Dermis blood vessel endothelial cell (primary cell): ENCODE data around the gene PCDHA7. TPM values are rescaled to one million over a fixed set of nuclear protein-coding genes. Genes with fewer than 3 reads are reported as not detected.
A peak's percentile ranks its signal among the peaks of the same experiment; 100 is the strongest.
"Not testable (repeated sequence)": the region's sequence is repeated elsewhere in the genome, so short reads cannot be mapped to it uniquely, and the experiment has no call there.

ENCODE experiments used
- DNase-seq: peaks from one replicate; pipeline ENCODE4 v3.0.0; 2010
- total RNA-seq: library from RNA; depleted of rRNA; stranded (reverse); fragments of >200 nt; gene quantifications from 2 replicates; pipeline ENCODE4 v1.2.3, GENCODE V29; 2014

The PCDHA7 gene
- total RNA-seq, 1 donor from 2014 or later, result 0.34 TPM

DNA sequence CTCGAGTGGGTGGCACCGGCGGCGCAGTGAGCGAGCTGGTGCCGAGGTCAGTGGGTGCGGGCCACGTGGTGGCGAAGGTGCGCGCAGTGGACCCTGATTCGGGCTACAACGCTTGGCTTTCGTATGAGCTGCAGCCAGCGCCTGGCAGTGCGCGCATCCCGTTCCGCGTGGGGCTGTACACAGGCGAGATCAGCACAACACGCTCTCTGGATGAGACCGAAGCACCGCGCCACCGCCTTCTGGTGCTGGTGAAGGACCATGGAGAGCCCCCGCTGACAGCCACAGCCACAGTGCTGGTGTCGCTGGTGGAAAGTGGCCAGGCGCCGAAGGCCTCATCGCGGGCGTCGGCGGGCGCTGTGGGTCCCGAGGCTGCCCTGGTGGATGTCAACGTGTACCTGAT, 10.6 kb upstream of the PCDHA7 start:
- no peak for DNase-seq

DNA sequence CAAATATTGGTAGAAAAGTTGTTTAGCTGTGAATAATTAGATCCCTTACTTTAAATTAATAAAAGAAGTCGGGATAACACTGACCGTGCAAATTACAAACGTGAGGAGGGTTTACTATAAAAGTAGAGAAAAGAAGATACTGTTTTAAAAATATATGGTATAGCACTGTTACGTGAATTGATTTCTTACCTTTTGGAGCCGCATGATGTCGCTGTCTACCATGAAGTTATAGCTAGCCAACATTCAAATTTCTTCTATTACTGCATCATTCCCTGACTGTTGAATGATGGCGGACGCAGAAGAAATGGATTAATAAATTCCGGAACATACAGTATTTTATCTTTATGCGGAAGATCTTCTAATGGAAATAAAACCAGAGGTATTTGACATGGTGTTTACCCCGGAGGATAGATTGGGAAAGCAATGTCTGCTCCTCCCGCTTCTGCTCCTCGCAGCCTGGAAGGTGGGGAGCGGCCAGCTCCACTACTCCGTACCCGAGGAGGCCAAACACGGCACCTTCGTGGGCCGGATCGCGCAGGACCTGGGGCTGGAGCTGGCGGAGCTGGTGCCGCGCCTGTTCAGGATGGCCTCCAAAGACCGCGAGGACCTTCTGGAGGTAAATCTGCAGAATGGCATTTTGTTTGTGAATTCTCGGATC, 6.2 kb upstream of the PCDHA7 start, which contains the start of gene PCDHA6:
TSS of gene PCDHA6 (plus strand) at position 257 of the 658 bp plus-strand sequence. CDS start at position 389, 132 bp downstream.
- DNase-seq, result peak; percentile 32

DNA sequence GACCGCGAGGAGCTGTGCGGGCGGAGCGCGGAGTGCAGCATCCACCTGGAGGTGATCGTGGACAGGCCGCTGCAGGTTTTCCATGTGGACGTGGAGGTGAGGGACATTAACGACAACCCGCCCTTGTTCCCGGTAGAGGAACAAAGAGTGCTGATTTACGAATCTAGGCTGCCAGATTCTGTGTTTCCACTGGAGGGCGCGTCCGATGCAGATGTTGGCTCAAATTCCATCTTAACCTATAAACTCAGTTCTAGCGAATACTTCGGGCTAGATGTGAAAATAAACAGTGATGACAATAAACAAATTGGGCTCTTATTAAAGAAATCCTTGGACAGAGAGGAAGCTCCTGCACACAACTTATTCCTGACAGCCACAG, 5.7 kb upstream of the PCDHA7 start:
- DNase-seq, result no peak

- DNase-seq, result not testable (repeated sequence)
These were observed 4.3 kb upstream of the PCDHA7 start for GRCh38 chr5:140829511-140830501.

DNA sequence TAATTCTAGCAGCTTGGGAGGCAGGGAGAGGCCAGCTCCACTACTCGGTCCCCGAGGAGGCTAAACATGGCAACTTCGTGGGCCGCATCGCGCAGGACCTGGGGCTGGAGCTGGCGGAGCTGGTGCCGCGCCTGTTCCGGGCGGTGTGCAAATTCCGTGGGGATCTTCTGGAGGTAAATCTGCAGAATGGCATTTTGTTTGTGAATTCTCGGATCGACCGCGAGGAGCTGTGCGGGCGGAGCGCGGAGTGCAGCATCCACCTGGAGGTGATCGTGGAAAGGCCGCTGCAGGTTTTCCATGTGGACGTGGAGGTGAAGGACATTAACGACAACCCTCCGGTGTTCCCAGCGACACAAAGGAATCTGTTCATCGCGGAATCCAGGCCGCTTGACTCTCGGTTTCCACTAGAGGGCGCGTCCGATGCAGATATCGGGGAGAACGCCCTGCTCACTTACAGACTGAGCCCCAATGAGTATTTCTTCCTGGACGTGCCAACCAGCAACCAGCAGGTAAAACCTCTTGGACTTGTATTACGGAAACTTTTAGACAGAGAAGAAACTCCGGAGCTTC, 455 bp downstream of the PCDHA7 start:
- not testable (repeated sequence) for DNase-seq

- DNase-seq, result no peak
These were observed 1.8 kb downstream of the PCDHA7 start for GRCh38 chr5:140835622-140836510.

DNA sequence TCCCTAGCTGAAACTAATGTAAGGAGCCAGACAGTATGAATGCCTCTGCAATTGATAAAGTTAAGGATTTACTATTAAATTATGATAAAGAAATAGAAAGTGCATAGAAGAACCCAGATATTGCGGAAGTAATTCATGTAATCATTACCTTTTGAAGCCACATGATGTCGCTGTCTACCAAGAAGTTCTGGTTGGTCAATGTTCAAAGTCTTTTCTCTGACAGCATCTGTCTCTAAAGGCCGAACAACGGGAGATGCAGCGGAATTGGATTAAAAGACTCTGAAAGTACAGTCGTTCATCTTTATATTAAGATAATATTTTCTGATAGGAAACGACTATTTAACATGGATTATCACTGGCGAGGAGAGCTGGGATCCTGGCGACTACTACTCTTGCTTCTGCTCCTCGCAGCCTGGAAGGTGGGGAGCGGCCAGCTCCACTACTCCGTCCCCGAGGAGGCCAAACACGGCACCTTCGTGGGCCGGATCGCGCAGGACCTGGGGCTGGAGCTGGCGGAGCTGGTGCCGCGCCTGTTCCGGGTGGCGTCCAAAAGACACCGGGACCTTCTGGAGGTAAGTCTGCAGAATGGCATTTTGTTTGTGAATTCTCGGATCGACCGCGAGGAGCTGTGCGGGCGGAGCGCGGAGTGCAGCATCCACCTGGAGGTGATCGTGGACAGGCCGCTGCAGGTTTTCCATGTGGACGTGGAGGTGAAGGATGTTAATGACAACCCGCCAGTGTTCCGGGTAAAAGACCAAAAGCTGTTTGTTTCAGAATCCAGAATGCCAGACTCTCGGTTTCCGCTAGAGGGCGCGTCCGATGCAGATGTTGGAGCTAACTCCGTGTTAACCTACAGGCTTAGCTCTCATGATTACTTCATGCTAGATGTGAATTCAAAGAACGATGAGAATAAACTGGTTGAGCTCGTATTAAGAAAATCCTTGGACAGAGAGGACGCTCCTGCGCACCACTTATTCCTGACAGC, 7.2 kb downstream of the PCDHA7 start, which contains the start of gene PCDHA8:
TSS of gene PCDHA8 (plus strand) at position 210 of the 985 bp plus-strand sequence. CDS start at position 345, 135 bp downstream.
- DNase-seq, result peak; percentile 16

GRCh38 chr5:140842798-140843733, 9.0 kb downstream of the PCDHA7 start:
- DNase-seq, result no peak

GRCh38 chr5:140848139-140849102, 14.4 kb downstream of the PCDHA7 start, which contains the start of gene PCDHA9:
TSS of gene PCDHA9 (plus strand) at chr5:140848382. CDS start at chr5:140848496, 114 bp downstream.
- DNase-seq, result not testable (repeated sequence)

GRCh38 chr5:140849831-140850634, 16.0 kb downstream of the PCDHA7 start:
- DNase-seq, result not testable (repeated sequence)

DNA sequence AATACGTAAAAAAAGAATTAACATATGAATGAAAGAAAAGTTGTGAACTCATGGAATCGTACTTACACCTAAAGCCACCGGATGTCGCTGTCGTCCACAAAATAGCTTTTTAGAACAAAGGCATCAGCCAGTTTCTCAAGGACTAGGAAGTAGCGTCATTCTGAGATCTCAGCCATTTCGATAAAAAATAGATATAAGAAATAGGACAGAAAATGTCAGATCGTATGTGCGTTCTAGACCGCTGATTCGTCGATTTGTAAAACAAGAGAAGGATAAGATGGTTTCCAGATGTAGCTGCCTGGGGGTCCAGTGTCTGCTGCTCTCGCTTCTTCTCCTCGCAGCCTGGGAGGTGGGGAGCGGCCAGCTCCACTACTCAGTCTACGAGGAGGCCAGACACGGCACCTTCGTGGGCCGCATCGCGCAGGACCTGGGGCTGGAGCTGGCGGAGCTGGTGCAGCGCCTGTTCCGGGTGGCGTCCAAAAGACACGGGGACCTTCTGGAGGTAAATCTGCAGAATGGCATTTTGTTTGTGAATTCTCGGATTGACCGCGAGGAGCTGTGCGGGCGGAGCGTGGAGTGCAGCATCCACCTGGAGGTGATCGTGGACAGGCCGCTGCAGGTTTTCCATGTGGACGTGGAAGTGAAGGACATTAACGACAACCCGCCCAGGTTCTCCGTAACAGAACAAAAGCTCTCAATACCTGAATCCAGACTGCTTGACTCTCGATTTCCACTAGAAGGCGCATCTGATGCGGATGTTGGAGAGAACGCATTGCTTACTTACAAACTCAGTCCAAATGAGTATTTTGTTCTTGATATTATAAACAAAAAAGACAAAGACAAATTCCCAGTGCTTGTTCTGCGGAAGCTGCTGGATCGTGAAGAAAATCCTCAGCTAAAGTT, 22.0 kb downstream of the PCDHA7 start, which contains the start of gene PCDHA10:
TSS of gene PCDHA10 (plus strand) at position 126 of the 903 bp plus-strand sequence. CDS start at position 278, 152 bp downstream.
- peak; percentile 27 for DNase-seq

- no peak for DNase-seq
These were observed 23.3 kb downstream of the PCDHA7 start for GRCh38 chr5:140857177-140857986.

GRCh38 chr5:140857987-140858240, 23.8 kb downstream of the PCDHA7 start:
- no peak for DNase-seq

DNA sequence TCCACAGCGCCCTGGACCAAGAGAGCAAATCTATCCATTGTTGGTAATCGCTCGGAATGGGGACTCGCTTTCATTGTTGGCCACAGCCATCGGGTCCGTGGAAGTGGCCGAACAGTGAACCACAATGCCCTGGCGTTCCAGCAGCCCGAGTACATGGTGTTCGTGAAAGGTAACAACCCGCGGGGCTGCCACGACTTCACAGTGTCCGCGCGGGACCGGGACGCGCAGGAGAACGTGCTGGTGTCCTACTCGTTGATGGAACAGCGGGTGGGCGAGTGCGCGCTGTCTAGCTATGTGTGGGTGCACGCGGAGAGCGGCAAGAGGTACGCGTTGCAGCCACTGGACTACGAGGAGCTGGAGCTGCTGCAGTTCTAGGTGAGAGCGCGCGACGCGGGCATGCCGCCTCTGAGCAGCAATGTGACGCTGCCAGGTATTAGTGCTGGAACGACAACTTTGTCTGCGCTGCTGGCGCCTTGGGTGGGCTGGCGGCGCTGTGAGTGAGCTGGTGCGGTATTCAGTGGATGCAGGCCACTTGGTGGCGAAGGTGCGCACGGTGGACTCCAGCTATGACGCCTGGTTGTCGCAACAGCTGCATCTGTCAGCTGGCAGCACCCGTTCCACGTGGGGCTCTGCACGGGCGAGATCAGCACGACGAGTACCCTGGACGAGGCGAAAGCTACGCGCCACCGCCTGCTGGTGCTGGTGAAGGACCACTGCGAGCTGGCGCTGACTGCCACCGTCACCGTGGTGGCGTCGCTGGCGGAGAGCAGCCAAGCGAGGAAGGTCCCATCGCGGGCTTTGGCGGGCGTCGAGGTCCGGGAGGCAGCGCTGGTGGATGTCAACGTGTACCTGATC, 28.6 kb downstream of the PCDHA7 start:
- DNase-seq, result no peak
